Left ventricle myocardium superior (tissue), 1 donor: ENCODE data around the gene EEF1E1. TPM values are rescaled to one million over a fixed set of nuclear protein-coding genes. Genes with fewer than 3 reads are reported as not detected.
"Not testable (repeated sequence)": the region's sequence is repeated elsewhere in the genome, so short reads cannot be mapped to it uniquely, and the experiment has no call there.

Experiments
- ATAC-seq: fragments of 200-7000 bp; cut with Tn5 transposase; one replicate; pipeline ENCODE4 v1.9.1; 2020; ENCODE audit warnings: mild to moderate bottlenecking, moderate library complexity
- DNase-seq: peaks from one replicate; pipeline ENCODE4 v3.0.0-alpha.2; 2020
- intact Hi-C: fragments of 100-400 bp; cut with micrococcal nuclease; formaldehyde crosslinking; loops from one replicate; pipeline ENCODE4 v1.11.0; 2022
- total RNA-seq: library from RNA; stranded (reverse); fragmentation: NEBNext Ultra II Directional; extraction: Animal tissue kit (Norgen Biotek cat#: 25700); gene quantifications from one replicate; pipeline ENCODE4 v1.2.1, GENCODE V29; 2021
- donor health status: DM: no; HTN: yes; CAD: no; lungs with severe emphysema.

Gene EEF1E1
- total RNA-seq, 1 donor from 2014 or later, result 11.0 TPM

- intact Hi-C loops, result no loop called here
- no peak for DNase-seq
- no peak for ATAC-seq
Observed at GRCh38 chr6:8069151-8069550, 33.2 kb downstream of the EEF1E1 start.

DNA sequence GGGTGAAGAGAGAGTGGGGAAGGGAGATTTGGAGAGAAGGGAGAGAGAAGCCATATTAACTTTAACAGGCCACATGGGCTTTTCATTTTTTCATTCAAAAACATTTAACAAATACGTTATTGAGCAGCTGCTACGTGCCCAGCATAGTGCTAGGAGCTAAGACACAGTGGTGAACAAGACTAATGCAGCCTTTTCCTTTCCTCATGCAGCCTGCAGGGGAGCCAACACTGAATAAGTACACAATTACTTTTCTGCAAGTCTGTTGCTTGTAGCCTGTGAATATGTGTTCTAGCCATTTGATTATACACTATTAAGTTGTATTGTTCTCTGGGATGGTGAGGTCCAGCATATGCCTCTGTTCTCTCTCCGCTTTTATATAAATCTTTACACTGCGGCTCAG is 36.2 kb downstream of the EEF1E1 start:
- ATAC-seq, result no peak
- intact Hi-C loops, result no loop called here
- DNase-seq, result no peak

- no peak for DNase-seq
- intact Hi-C loops, result no loop called here
- ATAC-seq, result no peak
Observed at GRCh38 chr6:8065519-8065911, 36.8 kb downstream of the EEF1E1 start.

DNA sequence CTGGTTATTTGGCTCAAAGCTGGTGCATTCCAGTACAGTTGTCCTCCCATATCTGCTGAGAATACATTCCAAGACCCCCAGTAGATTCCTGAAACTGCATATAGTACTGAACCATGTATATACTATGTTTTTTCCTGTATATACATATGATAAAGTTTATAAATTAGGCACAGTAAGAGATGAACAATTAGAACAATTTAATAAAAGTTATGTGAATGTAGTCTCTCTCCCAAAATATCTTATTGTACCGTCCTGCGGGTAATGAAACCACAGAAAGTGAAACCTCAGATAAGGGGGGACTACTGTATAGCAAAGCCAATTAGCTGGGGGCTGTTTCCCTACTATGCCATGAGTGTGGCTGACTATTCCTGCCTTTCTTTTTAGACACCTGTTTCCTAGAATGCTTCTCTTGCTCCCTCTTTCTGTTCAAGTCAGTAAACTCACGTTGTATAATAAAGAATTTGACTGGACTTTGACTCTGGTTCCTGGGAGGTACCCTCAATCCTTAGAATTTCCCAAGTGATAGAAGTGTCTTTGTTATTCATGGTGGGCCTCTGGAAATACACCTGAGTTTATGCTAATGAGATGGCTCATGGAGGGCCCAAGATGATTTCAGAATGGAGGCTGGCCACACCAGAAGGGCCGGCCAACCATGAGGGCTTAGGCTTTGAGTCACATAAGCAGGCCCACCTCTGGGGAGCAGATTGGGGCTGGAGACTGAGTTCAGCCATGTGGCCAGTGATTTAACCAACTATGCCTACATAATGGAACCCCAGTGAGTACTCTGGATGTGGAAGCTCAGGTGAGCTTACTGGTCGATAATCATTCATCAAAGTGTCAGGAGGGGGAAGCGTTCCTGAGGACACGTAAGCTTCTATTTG is 37.5 kb downstream of the EEF1E1 start:
- DNase-seq (no peak), ATAC-seq (no peak)
- intact Hi-C loops, result no loop called here

- intact Hi-C loops, result no loop called here
- ATAC-seq (peak; percentile 98), DNase-seq (peak; percentile 97)
Observed at GRCh38 chr6:8063761-8064637, 38.3 kb downstream of the EEF1E1 start, which contains the start of gene BLOC1S5. Gene BLOC1S5 (minus strand): TSS chr6:8064389. CDS start chr6:8064376, 13 bp downstream.

GRCh38 chr6:8061736-8062135 is 40.6 kb downstream of the EEF1E1 start:
- intact Hi-C loops, result no loop called here
- DNase-seq, result no peak
- ATAC-seq, result no peak

- ATAC-seq, result no peak
- DNase-seq, result no peak
- intact Hi-C loops, result no loop called here
Observed at GRCh38 chr6:8060346-8060745, 42.0 kb downstream of the EEF1E1 start.

GRCh38 chr6:8059129-8059528 is 43.2 kb downstream of the EEF1E1 start:
- intact Hi-C loops, result loop anchor here (2.0 kb wide), 1 partner anchor 336 kb away; no protein-coding TSS in a partner anchor
- ATAC-seq (no peak), DNase-seq (no peak)

DNA sequence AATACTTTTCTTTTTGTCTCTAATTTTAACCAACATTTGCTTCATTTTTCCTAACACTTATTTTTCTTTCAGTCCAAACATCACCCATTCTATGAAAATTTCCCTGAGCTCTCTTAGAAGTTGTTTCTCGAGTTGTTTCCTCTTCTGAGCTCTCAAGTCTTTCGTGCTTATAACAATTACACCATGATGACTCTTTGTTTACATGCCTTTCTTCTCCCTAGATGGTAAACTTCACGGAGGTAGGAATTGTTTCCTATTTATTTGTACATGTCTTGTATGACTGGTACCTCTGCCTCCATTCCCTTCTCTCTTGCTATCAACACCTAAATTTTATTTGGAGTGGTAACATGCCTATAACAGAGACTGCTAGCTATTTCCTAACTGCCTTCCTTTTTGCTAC is 44.6 kb downstream of the EEF1E1 start:
- no peak for DNase-seq
- intact Hi-C loops, result loop anchor here (2.0 kb wide), 1 partner anchor 335 kb away; no protein-coding TSS in a partner anchor
- no peak for ATAC-seq

GRCh38 chr6:8057263-8057662 is 45.1 kb downstream of the EEF1E1 start:
- DNase-seq (no peak), ATAC-seq (no peak)

DNA sequence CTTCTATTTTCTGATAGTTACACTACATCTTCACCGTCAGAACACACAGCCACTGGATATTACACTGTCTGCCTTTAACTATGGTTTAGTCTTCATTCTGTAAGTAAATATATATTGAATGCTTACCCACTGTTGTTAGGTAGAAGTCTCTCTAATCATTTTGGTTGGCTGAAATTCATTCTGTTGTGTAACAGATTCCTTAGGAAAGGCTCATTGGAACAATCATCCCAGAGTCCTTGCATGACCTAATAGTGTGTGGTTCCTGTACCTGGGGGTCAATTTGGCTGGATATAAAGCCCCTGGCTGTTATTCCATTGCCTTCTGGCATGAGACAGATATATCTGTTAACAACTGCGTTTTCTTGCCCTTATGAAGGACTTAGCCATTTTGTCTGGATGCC is 48.1 kb downstream of the EEF1E1 start:
- ATAC-seq (no peak), DNase-seq (no peak)
- intact Hi-C loops, result no loop called here

More at GRCh38 chr6:8057263-8057662, 45.1 kb downstream of the EEF1E1 start:
- intact Hi-C loops, result no loop called here

DNA sequence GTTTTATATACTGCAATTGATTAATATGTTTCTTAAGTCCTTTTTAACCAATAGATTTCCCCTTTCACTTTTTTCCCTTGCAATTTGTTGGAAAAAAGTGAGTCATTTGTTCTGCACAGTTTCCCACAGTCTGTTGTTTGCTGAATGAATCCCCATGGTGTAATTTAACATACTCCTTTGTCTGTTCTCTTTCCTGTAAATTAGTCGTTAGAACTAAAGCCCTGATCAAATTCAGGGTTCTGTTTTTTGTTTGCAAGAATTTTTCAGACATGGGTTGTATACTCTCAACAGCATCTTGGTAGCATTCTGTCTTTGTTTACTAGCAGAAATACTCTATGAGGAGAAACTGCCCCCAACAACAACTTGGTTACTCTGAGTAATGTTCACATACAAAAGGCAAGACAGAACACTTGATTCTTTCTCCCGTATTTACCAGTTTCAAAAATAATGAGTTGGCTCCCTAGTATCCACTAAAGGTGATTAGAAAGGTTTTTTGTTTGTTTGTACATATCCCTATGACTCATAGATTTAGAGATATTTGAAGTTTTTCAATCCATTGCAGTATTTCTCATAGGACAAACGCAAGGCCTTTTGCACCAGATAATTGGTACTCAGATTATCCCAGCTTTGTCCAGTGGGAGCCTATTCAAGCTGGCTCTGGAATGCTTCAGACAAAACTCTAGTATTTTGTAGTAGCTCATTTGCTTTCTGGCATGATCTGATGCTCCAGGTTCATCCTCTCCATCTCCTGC is 54.6 kb downstream of the EEF1E1 start:
- DNase-seq (no peak), ATAC-seq (no peak)
- intact Hi-C loops, result no loop called here

- DNase-seq, ATAC-seq, intact Hi-C loops: not testable (repeated sequence)
Observed at GRCh38 chr6:8045769-8046168, 56.6 kb downstream of the EEF1E1 start.

GRCh38 chr6:8043221-8043620 is 59.1 kb downstream of the EEF1E1 start:
- ATAC-seq (no peak), DNase-seq (no peak)
- intact Hi-C loops, result no loop called here

- ATAC-seq (no peak), DNase-seq (no peak)
- intact Hi-C loops, result no loop called here
Observed at GRCh38 chr6:8041913-8042583, 60.3 kb downstream of the EEF1E1 start.

- intact Hi-C loops, DNase-seq, ATAC-seq: not testable (repeated sequence)
Observed at GRCh38 chr6:8034107-8034506, 68.2 kb downstream of the EEF1E1 start.

- intact Hi-C loops, result no loop called here
- DNase-seq, result no peak
- ATAC-seq, result no peak
Observed at GRCh38 chr6:8030920-8031319, 71.4 kb downstream of the EEF1E1 start.
